HepG2 (cell line): ENCODE results near the gene RBP7. TPM values are rescaled to one million over a fixed set of nuclear protein-coding genes. Genes with fewer than 3 reads are reported as not detected.
A peak's percentile ranks its signal among the peaks of the same experiment; 100 is the strongest.

ENCODE experiments used
- CREB3 ChIP-seq: sonication (generic); formaldehyde crosslinking; IDR thresholded peaks from 2 replicates; pipeline ENCODE4 v1.5.0; 2020; ENCODE audit warnings: missing genetic modification reagents
- DDIT3 ChIP-seq: sonication (generic); formaldehyde crosslinking; IDR thresholded peaks from 2 replicates; pipeline ENCODE4 v1.4.0; 2020; ENCODE audit warnings: mild to moderate bottlenecking, missing genetic modification reagents
- ELF3 ChIP-seq: IDR thresholded peaks from 2 replicates; pipeline ENCODE4 v1.6.1; 2016; ENCODE audit warnings: missing genetic modification reagents, missing compliant biosample characterization
- FOXP1 ChIP-seq, 2 experiments: fragments of 450-650 bp in 1 of 2; IDR thresholded peaks; 2 replicates each; pipeline ENCODE4 v1.6.1; 2017 to 2018; ENCODE audit warnings: antibody characterized with exemption in 1 of 2
- HMGXB3 ChIP-seq: sonication (generic); formaldehyde crosslinking; IDR thresholded peaks from 2 replicates; pipeline ENCODE4 v1.4.0; 2020; ENCODE audit warnings: missing genetic modification reagents, borderline replicate concordance
- MTF2 ChIP-seq: sonication (generic); formaldehyde crosslinking; IDR thresholded peaks from 2 replicates; pipeline ENCODE4 v1.5.0; 2020; ENCODE audit warnings: missing genetic modification reagents, borderline replicate concordance
- MXD1 ChIP-seq: sonication (generic); formaldehyde crosslinking; IDR thresholded peaks from 2 replicates; pipeline ENCODE4 v1.4.0; 2020; ENCODE audit warnings: mild to moderate bottlenecking, missing genetic modification reagents
- REXO4 ChIP-seq: sonication (generic); formaldehyde crosslinking; IDR thresholded peaks from 2 replicates; pipeline ENCODE4 v1.8.0; 2022; ENCODE audit warnings: missing genetic modification reagents, mild to moderate bottlenecking, borderline replicate concordance
- RFXAP ChIP-seq: sonication (generic); formaldehyde crosslinking; IDR thresholded peaks from 2 replicates; pipeline ENCODE4 v1.4.0; 2020; ENCODE audit warnings: missing genetic modification reagents, borderline replicate concordance
- RXRA ChIP-seq: sonication (generic); formaldehyde crosslinking; IDR thresholded peaks from 2 replicates; pipeline ENCODE4 v1.5.1; 2020; ENCODE audit warnings: missing genetic modification reagents
- SAP130 ChIP-seq: IDR thresholded peaks from 2 replicates; pipeline ENCODE4 v1.6.1; 2016; ENCODE audit warnings: low read depth
- SMAD9 ChIP-seq: sonication (generic); formaldehyde crosslinking; IDR thresholded peaks from 2 replicates; pipeline ENCODE4 v1.5.1; 2020; ENCODE audit warnings: mild to moderate bottlenecking, missing genetic modification reagents
- ZC3H4 ChIP-seq: sonication (generic); formaldehyde crosslinking; IDR thresholded peaks from 2 replicates; pipeline ENCODE4 v1.4.0; 2020; ENCODE audit warnings: missing genetic modification reagents, borderline replicate concordance
- ZFP62 ChIP-seq: sonication (generic); formaldehyde crosslinking; IDR thresholded peaks from 2 replicates; pipeline ENCODE4 v1.4.0; 2020; ENCODE audit warnings: missing genetic modification reagents
- ZNF224 ChIP-seq: sonication (generic); formaldehyde crosslinking; IDR thresholded peaks from 2 replicates; pipeline ENCODE4 v1.5.0; 2020; ENCODE audit warnings: mild to moderate bottlenecking, missing genetic modification reagents
- ZNF280D ChIP-seq: sonication (generic); formaldehyde crosslinking; IDR thresholded peaks from 2 replicates; pipeline ENCODE4 v1.5.1; 2020; ENCODE audit warnings: mild to moderate bottlenecking, missing genetic modification reagents
- ZNF501 ChIP-seq: sonication (generic); formaldehyde crosslinking; IDR thresholded peaks from 2 replicates; pipeline ENCODE4 v1.5.1; 2020; ENCODE audit warnings: mild to moderate bottlenecking, moderate library complexity, missing genetic modification reagents
- ZNF577 ChIP-seq: sonication (generic); formaldehyde crosslinking; IDR thresholded peaks from 2 replicates; pipeline ENCODE4 v1.4.0; 2020; ENCODE audit warnings: mild to moderate bottlenecking, low read depth, missing genetic modification reagents, borderline replicate concordance
- ZNF775 ChIP-seq: sonication (generic); formaldehyde crosslinking; IDR thresholded peaks from 2 replicates; pipeline ENCODE4 v1.4.0; 2020; ENCODE audit warnings: missing genetic modification reagents, mild to moderate bottlenecking, moderate library complexity, borderline replicate concordance
- ZNF781 ChIP-seq: sonication (generic); formaldehyde crosslinking; IDR thresholded peaks from 2 replicates; pipeline ENCODE4 v1.5.1; 2020; ENCODE audit warnings: borderline replicate concordance, mild to moderate bottlenecking, missing genetic modification reagents; ENCODE audit errors: not compliant biosample characterization
- polyA plus RNA-seq, 8 experiments: library from polyadenylated mRNA; depleted of rRNA in 3 of 8; stranded (reverse) in 7 of 8; unstranded in 1 of 8; fragments of >200 nt; fragmentation: Illumina TruSeq in 4 of 8; extraction: Trizol in 4 of 8; gene quantifications; 2 replicates each; pipeline versions ENCODE4 v1.2.1 to v1.2.3, GENCODE V29; 2011 to 2016; ENCODE audit warnings: low read depth in 4 of 8, missing spikeins in 1 of 8, mixed read lengths in 1 of 8; ENCODE audit not compliant: insufficient read depth in 1 of 8
- total RNA-seq, 5 experiments: library from RNA; depleted of rRNA; stranded (reverse); fragments of >200 nt; fragmentation: Illumina TruSeq; extraction: Trizol; gene quantifications; 2 replicates each; pipeline ENCODE4 v1.2.3, GENCODE V29; 2016; ENCODE audit warnings: low read depth in 1 of 5

The RBP7 gene
- total and polyA plus RNA-seq, 2 of the 13 experiments (the other 11 are each of a cell fraction or from before 2014, with no cell fraction given): 1.6 to 2.0 TPM

- no peak for TF ChIP-seq HMGXB3 (CRISPR knock-in tag)
- no peak for TF ChIP-seq ZNF775 (CRISPR knock-in tag)
- TF ChIP-seq RFXAP (CRISPR knock-in tag): peak; percentile 63; the same call in 1 of the 2 replicates
- TF ChIP-seq SAP130 (CRISPR knock-in tag): peak; percentile 75
- no peak for TF ChIP-seq SMAD9
- TF ChIP-seq DDIT3: no peak
- no peak for TF ChIP-seq REXO4 (CRISPR knock-in tag)
- TF ChIP-seq CREB3 (CRISPR knock-in tag): no peak
- no peak for TF ChIP-seq ZNF577 (CRISPR knock-in tag)
- TF ChIP-seq MTF2 (CRISPR knock-in tag): 0 out of 2 replicates have a peak, but pooled peaks have one; percentile 27
- no peak for TF ChIP-seq ZNF781 (CRISPR knock-in tag)
- 0 out of 2 replicates have a peak, but pooled peaks have one; percentile 67 for TF ChIP-seq RXRA (CRISPR knock-in tag)
- 0 out of 2 replicates have a peak, but pooled peaks have one; percentile 71 for TF ChIP-seq ZNF280D (CRISPR knock-in tag)
- no peak for TF ChIP-seq FOXP1 (IDR thresholded peaks at IDR 0.05)
- TF ChIP-seq FOXP1 (CRISPR knock-in tag; IDR thresholded peaks at IDR 0.05): no peak
- TF ChIP-seq ELF3: peak; percentile 20; the same call in 1 of the 2 replicates
- TF ChIP-seq ZNF224: 0 out of 2 replicates have a peak, but pooled peaks have one; percentile 79
- no peak for TF ChIP-seq ZNF501 (CRISPR knock-in tag)
- TF ChIP-seq ZC3H4: no peak
- TF ChIP-seq ZFP62 (CRISPR knock-in tag): no peak
- 0 out of 2 replicates have a peak, but pooled peaks have one; percentile 44 for TF ChIP-seq MXD1 (CRISPR knock-in tag)
These were observed 35.7 kb downstream of the RBP7 start, which contains the start of gene UBE4B (continued) for GRCh38 chr1:10032590-10033358.
